ENCODE measurements around the gene RPL13A.
"Not testable (repeated sequence)": the region's sequence is repeated elsewhere in the genome, so short reads cannot be mapped to it uniquely, and the experiment has no call there.

RPL13A gene

DNA sequence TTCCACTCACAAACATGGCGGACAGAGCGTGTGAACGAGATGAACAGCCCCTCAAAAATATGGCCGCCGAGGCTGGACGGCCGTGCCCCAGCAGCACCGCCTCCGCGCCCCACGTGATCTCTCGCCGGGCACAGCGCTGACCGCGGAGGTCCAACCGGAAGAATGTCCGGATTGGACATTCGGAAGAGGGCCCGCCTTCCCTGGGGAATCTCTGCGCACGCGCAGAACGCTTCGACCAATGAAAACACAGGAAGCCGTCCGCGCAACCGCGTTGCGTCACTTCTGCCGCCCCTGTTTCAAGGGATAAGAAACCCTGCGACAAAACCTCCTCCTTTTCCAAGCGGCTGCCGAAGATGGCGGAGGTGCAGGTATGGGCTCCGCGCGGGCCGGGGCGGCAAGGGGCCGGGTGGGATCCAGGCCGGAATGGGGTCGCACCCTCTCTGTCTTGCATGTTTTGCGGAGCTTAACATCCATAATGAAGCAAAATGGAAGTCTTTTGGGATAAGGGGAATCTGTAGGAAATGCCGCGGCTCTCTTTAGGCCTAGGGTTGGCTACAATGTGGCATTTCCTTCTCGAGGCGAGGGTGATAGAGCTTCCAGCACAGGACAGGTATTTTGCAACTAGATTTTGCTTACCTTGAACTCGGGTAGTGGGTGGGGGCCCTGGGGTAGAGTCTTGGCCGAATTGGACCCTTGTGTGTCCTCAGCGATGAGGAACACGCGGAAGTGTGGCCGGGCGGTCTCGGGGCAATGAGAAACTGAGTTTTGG lies at the start of gene RPL13A:
Gene RPL13A (plus strand): TSS at position 332 of the 769 bp plus-strand sequence. CDS start 22 bp downstream, at position 354.
- peak; percentile 100 for DNase-seq

- DNase-seq = no peak
Observed at GRCh38 chr19:49438261-49438660, 49.1 kb upstream of the RPL13A start.

- no peak for DNase-seq
Observed at GRCh38 chr19:49439836-49440235, 47.6 kb upstream of the RPL13A start.

DNA sequence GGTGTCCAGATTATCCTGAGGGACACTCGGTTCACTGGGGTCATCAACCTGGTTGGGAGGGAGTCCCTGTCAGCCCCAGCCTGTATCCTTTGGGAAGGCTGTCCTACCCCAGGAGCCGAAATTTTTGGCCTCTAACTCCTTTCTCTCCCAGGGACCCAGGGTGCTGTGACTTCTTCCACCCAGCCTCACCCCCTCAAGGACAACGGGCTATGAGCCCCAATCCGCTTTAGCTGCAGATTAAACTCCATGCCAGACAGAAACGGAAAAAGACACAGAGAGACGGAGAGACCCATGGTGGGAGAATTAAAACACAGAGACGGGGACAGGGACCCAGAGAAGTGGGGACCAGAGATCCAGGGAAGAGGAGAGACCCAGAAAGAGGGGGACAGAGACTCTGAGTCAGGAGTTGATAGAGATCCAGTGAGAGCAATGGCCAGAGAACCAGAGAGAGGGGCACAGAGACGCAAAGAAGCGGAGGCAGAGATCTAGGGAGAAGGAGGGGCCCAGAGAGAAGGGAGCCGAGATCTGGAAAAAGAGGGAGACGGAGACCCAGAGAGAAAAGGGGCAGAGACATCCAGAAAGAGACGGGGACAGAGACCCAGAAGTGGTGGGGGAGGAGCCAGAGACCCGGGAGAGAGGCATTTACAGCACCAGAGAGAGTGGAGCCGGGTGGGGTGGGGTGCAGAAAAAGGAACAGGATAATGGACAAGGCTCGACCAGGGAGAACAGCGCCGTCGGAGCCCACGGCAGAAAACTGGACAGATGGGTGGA lies 46.8 kb upstream of the RPL13A start:
- DNase-seq = no peak

DNA sequence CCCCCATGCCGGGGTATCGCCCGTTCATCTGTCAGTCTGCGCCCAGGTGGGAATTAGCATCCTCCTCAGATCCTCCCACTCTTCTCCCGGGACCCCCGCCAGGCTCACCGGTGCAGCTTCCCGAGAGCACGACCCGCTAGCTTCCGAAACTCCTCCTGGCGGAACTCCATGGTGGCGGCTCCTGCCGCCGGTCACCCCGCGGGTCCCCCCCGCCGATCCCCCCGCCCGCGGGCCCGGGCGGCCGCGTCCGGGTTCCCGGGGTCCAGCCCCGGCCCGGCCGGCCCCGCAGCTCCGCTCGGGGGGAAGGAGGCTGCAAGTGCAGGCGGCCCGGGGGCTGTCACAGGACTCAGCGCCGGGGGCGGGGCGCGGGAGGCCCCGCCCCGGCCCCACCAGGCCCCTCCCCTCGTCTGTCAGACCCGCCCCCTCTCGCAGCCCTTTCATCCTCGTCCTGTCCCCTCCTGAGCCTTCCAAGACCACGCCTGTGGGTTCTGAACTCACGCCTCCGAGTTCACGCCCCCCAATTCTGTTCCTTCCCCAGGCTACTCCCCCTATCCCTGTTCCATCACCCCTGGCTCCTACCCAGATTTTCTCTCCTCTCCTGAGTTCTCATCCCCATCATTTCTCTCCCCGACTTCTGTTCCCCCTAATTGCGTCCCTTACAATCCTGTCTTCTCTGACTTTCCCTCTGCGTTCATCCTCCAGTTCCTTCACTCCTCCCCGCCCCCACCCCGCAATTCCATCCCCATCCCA lies 46.0 kb upstream of the RPL13A start, which contains the start of gene SLC17A7:
Gene SLC17A7 (minus strand): TSS at position 318 of the 750 bp plus-strand sequence. CDS start 148 bp downstream, at position 170.
- peak; percentile 47 for DNase-seq

DNA sequence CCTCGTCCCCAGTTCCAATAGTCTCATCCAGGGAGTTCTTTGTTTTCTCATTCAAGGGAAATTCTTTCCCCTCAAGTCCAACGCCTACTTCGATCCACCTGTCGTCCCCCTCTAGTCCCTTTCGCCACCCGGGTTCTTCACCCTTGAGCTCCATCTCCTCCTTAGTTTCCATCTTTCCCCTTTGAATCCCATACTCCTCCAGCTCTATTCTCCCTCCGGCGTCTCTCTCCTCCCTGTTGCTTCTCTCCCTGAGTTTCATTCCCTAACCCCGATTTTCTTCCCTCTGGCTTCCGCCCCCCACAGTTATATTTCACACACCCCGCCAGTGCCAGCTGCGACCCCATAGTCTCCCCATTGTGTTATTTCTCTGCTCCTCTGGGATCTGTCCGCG lies 45.5 kb upstream of the RPL13A start:
- DNase-seq = no peak

DNA sequence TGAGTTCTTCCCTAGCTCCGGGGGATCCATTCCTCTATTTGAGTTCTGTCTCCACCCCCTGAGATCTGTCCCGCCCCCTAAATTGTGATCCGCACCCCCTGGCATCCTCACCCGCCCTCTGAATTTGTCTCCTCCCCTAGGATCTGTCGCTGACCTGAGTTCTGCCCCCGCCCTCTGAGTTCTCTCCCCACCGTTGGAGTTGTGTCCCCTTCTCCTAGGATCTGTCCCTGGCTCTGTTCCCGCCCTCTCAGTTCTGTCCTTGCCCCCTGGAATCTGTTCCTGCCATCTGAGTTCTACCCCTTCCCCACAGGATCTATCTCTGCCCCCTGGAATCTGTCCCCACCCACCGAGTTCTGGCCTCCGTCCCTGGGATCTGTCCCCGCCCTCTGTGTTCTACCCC lies 45.1 kb upstream of the RPL13A start:
- peak; percentile 22 for DNase-seq

- DNase-seq = peak; percentile 80
Observed at GRCh38 chr19:49442771-49443365, 44.5 kb upstream of the RPL13A start.

DNA sequence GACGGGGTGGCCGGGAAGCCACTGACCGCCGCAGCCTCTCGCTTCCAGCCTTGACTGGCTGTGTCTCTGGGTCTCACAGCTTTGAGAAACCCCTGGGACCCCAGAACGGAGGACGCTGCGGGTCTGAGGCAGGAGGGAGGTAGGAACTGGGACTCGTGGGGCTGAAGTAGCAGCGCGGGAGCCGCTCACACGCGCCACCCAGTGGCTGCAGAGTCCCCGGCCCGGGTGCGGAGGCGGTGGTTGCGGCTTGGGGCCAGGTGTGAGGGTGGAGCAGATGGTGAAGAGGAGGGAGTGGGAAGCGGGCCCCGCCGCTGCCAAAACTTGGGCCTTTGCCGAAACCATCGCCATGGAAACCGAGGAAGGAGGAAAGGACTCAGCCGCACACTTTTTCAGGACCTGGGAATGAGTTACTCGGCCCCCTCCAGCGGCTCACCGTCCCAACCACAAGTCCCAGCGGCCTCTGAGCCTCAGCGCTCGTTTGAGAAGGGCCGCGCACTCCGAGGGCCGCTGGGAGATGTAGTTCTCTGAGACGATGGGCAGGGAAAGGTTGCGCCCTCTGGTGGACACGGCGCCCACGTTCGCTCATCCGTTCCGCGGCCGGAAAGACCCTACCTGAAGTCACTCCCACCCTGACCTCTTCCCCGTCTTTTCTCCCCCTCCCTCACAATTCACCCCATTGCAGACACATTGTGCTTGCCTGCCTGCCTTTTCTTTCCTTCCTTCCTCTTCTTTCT lies 43.9 kb upstream of the RPL13A start:
- peak; percentile 95 for DNase-seq

DNA sequence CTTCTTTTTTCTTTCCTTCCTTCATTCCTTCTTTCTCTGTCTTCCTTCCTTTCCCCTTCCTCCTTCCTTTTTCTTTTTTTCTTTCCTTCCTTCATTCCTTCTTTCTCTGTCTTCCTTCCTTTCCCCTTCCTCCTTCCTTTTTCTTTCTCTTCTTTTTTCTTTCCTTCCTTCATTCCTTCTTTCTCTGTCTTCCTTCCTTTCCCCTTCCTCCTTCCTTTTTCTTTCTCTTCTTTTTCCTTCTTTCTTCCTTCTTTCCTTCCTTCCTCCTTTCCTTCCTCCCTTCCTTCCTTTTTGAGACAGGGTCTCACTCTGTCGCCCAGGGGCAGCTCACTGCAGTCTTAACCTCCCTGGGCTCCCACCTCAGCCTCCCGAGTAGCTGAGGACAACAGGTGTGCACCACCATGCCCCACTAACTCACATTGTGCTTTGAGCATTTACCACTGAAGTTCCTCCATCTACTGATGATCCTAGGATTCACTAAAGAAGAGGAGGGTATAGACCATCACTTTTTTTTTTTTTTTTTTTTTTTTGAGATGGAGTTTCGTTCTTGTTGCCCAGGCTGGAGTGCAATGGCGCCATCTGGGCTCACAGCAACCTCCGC lies 43.2 kb upstream of the RPL13A start:
- DNase-seq = not testable (repeated sequence)

DNA sequence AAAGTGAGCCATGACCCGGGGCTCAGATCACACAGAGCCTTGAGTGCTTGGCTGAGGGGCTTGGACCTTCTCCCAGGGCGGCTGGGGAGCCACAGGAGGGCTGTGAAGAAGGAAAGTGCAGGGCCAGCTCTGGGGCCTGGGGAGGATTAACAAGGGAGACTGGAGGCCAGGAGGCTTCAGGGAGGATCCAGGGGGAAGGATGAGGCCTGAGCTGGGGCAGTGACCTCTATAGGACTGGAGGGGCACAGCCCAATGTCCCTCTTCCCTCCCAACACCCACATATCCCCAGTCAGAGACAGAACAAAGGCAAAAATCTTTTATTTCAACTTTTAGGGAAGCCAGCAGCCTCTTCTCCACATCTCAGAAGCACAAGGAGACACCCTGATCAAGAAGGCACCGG lies 41.4 kb upstream of the RPL13A start:
- DNase-seq = no peak

DNA sequence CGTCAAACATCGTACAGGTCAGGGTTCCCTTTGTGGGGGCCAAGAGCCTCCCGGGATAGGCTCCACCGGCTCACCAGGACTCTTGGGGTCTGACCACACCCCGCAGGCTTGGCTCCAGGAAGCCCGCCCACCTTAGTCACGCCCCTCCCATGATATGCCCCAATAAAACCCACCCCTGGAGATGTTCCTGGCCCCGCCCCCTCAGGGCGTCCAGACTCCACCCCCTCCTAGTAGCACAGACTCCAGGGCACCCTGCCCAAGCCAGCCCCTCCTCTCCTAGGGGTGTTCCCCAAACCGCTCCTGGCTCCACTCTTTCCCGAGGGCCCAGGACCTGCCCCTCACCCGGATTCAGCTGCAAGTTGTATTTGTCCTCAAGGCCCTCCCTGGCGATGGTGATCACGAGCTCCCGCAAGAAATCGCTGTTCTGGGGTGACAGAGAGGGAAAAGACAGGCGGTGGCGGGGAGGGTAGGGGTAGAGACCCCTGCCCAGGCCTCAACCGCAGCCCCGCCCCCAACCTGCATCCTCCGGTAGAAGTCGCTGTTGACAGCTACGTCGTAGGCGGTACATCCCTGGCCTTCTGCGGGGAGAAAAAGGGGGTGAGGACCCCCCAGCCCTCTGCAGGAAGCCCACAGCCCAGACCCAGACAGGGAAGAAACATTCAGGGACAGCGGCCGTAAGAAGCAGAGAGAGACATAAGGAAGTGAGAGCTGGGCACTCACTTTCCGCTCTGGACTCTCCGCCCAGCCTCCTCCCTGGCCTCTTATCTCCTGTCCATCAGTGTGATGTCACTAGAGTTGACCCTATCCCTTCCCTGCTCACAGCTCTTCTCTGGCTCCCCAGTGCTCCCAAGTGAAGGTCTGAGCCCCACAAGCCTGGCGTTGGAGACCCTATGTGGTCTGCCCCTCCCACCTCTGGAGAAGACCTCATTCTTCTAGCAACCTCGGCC lies 39.6 kb upstream of the RPL13A start:
- peak; percentile 56 for DNase-seq

DNA sequence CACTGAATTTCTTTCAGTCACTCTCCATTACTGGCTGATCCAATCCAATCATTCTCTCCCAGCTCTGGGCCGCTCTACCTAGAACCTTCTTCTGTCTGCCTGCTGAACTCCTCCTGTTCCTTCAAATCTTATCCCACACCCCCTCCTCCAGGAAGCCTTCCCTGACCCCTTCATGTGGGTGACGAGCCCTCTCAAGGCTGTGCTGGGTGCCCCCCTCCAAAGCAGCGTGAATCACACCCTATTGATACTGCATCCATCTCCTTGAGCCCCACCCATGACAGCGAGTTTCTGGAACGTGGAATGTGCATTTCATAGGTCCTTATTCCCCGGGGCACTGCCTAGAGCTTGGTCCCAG lies 39.0 kb upstream of the RPL13A start:
- no peak for DNase-seq

DNA sequence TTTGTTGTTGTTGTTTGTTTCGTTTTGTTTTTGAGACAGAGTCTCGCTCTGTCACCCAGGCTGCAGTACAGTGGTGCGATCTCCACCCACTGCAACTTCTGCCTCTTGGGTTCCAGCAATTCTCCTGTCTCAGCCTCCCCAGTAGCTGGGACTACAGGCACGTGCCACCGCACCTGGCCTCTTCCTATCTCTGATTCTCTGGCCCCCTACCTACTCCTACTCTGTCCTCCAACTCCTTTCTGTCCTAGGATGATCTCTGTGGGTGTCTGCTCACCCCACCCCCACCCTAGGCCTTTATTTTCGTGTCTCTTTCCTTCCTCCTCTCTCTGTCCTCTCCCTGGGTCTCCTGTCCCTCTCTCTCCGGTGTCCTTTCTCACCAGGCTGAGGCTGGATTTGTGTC lies 37.0 kb upstream of the RPL13A start:
- no peak for DNase-seq

GRCh38 chr19:49451430-49452181 lies 35.8 kb upstream of the RPL13A start, which contains the start of gene PIH1D1:
Gene PIH1D1 (minus strand): TSS chr19:49451814. CDS start chr19:49451574, 240 bp downstream.
- DNase-seq = peak; percentile 98

DNA sequence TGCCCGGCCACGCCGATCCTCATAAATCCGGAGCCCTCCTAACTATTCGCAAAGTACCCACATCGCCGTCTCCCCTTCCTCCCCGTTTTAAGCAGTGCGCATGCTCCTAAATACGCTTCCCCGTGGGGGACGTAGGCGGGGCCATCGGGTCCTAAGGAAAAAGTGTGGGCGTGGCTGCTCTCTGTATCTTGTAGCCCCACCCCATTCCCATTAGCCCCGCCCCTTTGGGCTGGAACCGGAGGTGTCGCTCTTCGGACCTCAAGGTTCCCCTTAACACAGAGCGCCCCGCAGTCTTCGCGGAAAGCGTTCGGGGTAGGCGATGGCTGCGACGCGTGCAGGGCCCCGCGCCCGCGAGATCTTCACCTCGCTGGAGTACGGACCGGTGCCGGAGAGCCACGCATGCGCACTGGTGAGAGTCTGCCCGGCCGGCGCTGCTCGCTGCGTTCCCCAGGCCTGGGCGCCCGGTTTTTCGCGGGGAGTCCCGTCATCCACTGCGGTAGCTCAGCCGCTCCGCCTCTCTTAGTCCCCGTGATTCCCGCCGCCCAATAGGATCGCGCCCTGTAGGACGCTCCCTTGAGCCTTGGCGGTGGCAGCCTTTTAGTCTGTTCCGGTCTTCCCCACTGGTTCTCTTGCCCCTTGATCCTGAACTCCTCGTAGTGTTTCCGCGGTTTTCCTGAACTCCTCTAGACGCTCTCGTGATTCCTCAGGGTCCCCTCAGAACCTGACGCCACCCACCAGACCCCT lies 34.2 kb upstream of the RPL13A start, which contains the start of gene ALDH16A1:
Gene ALDH16A1 (plus strand): TSS at position 213 of the 744 bp plus-strand sequence. CDS start 107 bp downstream, at position 320.
- DNase-seq = peak; percentile 98

DNA sequence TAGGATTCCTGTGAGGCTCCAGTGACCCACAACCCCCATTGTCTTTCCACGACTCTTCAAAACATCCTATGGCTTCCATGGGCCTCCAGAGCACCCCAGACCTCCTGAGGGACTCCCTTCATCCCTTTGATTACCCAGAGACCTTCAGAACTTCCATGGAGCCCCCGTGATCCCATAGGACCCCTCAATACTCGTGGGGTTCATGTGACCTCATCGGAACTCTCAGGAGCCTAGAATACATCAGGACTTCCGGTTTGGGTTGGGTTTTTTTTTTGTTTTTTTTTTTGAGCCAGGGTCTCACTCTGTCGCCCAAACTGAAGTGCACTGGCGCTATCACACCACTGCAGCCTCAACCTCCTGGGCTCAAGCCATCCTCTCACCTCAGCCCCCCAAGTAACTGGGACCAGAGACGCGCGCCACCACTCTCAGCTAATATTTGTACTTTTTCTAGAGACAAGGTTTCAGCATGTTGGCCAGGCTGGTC lies 33.6 kb upstream of the RPL13A start:
- DNase-seq = peak; percentile 34

GRCh38 chr19:49455773-49456172 lies 31.6 kb upstream of the RPL13A start:
- DNase-seq = no peak

GRCh38 chr19:49456326-49456725 lies 31.1 kb upstream of the RPL13A start:
- no peak for DNase-seq

Measured in activated CD4-positive, alpha-beta T cell treated with anti-CD3 and anti-CD28 coated beads, Interleukin-2, Interleukin-6, amounts not matched to agents 100 ng/mL and 50 ng/mL, durations not matched to agents 16 hours and 8 hours (primary cell).